GM12891 (cell line): Measurements from ENCODE around the gene WNT4.

Source experiments
- DNase-seq: peaks from one replicate; pipeline ENCODE4 v3.0.0; 2011; ENCODE audit warnings: low spot score; ENCODE audit not compliant: insufficient read length
- FAIRE-seq: peaks from 2 replicates; lab custom pipeline; 2011; peaks lifted over from hg19 to GRCh38; lab: Jason Lieb, UNC
- PAX5 ChIP-seq: IDR thresholded peaks from 2 replicates; pipeline ENCODE4 v1.6.1; 2011; ENCODE audit warnings: low read length, moderate library complexity, mild to moderate bottlenecking; ENCODE audit not compliant: insufficient read depth, severe bottlenecking
- POLR2A ChIP-seq: IDR thresholded peaks from 2 replicates; pipeline ENCODE4 v1.6.1; 2011; ENCODE audit warnings: low read depth, low read length, control low read depth
- POLR2AphosphoS5 ChIP-seq: IDR thresholded peaks from 2 replicates; pipeline ENCODE4 v1.6.1; 2011; ENCODE audit warnings: low read depth, low read length, control low read depth
- POU2F2 ChIP-seq: IDR thresholded peaks from 2 replicates; pipeline ENCODE4 v1.6.1; 2011; ENCODE audit warnings: low read depth, mild to moderate bottlenecking, control low read depth, low read length, moderate library complexity
- SPI1 ChIP-seq: IDR thresholded peaks from 2 replicates; pipeline ENCODE4 v1.6.1; 2011; ENCODE audit warnings: low read depth, low read length, control low read depth
- TAF1 ChIP-seq: IDR thresholded peaks from 2 replicates; pipeline ENCODE4 v1.6.1; 2011; ENCODE audit warnings: low read depth, low read length, control low read depth

WNT4 gene

GRCh38 chr1:22179197-22179803, 36.4 kb upstream of the WNT4 start:
- TF ChIP-seq SPI1, result no peak
- FAIRE-seq (no peak), DNase-seq (no peak)

DNA sequence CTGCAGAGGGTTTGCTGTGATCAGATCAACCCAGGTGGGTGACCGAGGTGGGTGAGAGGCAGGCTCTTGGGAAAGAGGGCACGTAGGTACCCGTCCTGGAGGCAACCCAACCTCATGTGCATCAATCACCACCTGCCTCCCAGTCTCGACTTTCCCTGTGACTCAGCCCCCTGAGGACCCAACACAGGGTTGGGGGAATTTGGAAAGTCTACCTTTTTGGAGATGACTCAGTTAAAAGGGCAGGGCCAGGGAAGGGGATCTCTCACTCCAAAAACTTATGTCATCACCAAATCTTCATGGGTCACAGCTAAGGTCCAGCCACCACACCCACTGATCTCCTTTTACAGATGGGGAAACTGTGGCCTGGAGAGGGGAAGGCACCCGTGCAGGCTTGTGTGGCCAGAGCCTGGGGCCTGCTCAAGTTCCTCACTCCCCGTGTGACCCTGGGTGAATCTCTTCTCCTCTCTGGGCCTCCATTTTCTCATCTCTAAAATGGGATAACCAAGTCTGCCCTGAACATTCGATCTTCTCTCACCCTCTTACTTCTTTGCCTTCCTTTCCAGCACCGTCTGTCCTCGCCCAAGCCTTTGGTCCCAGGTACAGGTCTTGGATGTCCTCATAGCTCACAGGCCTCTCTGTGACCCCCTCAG, 34.6 kb upstream of the WNT4 start:
- no peak for DNase-seq
- peak; percentile 38 for FAIRE-seq
- TF ChIP-seq POLR2A (no peak), POLR2AphosphoS5 (no peak)

DNA sequence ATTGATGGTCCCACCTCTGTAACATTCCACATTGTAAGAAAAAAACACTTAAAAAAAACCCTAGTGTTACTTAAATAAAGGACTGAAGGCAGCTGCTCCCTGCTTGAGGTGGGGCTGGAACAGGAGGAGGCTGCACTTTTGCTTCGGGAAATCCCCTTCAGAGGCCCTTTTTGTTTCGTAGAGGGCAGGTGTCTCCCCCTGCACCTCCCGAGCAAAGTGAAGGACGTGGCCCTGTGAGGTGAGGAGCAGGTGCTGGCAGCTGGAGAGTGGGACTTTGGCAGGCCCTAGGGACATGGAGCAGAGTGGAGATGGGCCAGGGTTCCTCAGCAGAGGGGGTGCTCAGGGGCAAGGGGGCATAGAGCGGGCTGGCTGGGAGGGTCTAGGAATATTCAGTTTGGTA, 33.4 kb upstream of the WNT4 start:
- no peak for FAIRE-seq
- TF ChIP-seq POLR2AphosphoS5 (no peak), SPI1 (no peak), POU2F2 (no peak), TAF1 (no peak), POLR2A (no peak)
- peak; percentile 74 for DNase-seq

DNA sequence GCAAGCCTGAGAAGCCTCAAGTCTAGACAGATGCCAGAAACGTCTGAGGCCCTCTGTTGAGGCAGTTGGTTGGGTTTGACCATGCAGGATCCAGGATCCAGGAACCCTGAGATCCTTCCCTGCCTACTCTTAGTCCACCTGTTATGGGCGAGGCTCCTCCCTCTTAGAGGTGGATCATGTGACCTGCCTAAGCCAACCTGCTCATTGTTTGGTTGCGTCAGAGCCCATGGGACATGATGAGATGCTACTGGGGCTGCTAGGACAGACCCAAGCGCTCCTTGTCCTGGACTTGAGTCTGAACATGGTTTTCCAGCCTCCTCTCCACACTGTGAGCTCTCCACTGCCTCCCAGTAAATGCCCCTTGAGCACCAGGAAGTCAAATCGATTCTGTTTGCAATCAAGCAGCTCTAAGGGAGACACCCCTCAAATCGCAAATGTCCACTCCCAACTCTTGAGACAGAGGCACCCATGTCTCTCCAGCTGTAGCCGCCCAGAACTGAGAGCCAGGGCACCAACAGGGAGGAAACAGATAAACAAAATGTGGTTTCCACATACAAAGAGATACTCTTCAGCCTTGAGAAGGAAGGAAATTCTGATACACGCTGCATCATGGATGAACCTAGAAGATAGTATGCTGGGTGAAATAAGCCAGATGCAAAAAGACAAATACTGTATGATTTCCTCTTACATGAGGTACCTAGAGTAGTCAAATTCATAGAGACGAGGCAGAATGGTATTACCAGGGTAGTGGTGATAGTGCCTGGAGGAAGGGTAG, 31.7 kb upstream of the WNT4 start:
- FAIRE-seq (no peak), DNase-seq (no peak)
- TF ChIP-seq SPI1 (no peak), PAX5 (no peak), POU2F2 (no peak), POLR2A (no peak), TAF1 (no peak), POLR2AphosphoS5 (no peak)

GRCh38 chr1:22171951-22172715, 29.2 kb upstream of the WNT4 start:
- FAIRE-seq (no peak), DNase-seq (no peak)
- TF ChIP-seq PAX5, result no peak
- TF ChIP-seq POLR2AphosphoS5, result no peak
- no peak for TF ChIP-seq TAF1

DNA sequence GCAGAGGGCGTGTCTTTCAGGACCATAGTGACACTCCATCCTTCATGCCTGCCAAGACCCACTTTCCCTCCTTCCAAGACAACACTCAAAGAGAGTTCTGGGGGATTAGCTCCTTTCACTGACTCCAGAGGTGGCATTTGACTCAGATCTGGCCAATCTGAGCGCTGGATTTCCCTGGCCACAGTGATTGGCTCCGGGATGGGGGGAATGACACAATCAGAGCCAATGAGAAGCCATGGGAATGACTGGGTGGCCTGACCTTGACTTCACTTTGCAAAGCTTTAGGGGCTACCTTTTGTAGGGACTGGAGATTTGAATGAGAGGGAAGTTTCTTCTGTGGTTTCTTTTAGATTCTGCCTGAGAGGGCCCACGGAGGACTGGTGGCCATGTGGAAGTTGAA, 26.9 kb upstream of the WNT4 start:
- FAIRE-seq (no peak), DNase-seq (no peak)
- TF ChIP-seq TAF1 (no peak), PAX5 (no peak), POLR2AphosphoS5 (no peak), SPI1 (no peak), POLR2A (no peak)

GRCh38 chr1:22168412-22168973, 25.6 kb upstream of the WNT4 start:
- TF ChIP-seq PAX5, result no peak
- peak; percentile 79 for TF ChIP-seq SPI1
- peak; percentile 67 for FAIRE-seq
- DNase-seq, result no peak

- no peak for DNase-seq
- TF ChIP-seq POU2F2 (peak; percentile 53; the same call in 1 of the 2 replicates), POLR2A (no peak), PAX5 (no peak), POLR2AphosphoS5 (no peak), SPI1 (no peak)
- no peak for FAIRE-seq
Measured at GRCh38 chr1:22166439-22166838, 23.5 kb upstream of the WNT4 start.

DNA sequence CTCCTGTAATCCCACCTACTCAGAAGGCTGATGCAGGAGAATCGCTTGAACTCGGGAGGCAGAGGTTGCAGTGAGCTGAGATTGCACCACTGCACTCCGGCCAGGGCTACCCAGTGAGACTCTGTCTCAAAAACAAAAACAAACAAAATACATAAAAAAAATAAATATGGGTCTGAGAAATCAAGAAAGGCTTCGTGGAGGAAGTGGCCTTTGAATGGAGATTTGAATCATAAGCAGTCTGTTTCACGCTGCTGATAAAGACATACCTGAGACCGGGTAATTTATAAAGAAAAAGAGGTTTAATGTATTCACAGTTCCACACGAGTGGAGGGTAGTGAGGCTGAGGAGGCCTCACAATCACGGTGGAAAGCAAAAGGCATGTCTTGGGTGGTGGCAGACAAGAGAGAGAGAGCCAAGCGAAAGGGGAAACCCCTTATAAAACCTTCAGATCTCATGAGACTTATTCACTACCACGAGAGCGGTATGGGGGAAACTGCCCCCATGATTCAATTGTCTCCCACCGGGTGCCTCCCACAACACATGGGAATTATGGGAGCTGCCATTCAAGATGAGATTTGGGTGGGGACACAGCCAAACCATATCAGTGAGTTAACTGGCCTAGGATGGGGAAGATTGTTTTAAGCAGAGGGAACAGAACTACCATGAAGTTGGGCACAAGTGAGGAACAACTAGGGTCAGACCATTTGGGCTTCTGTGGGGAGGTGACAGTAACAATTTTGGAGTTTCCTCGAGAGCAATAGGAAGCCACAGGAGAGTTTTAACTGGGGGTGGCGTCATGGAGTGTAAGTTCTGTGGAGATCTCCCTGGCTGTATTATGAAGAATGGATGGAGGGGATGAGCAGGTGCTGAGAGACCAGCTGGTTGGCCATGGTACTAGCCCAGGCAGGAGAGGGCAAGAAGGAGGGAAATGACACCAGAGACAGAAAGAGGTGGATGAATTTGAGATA, 22.2 kb upstream of the WNT4 start:
- no peak for DNase-seq
- no peak for TF ChIP-seq POU2F2
- no peak for TF ChIP-seq POLR2AphosphoS5
- no peak for TF ChIP-seq PAX5
- TF ChIP-seq SPI1, result no peak
- TF ChIP-seq POLR2A, result no peak
- no peak for TF ChIP-seq TAF1
- FAIRE-seq, result no peak
